ENCODE data around the gene MALRD1. TPM values are rescaled to one million over a fixed set of nuclear protein-coding genes. Genes with fewer than 3 reads are reported as not detected.

The MALRD1 gene
- total RNA-seq, 4 donors from 2014 or later = 58.6 to 357 (median 249) TPM

GRCh38 chr10:19689231-19689630 is 640.6 kb downstream of the MALRD1 start:
- no peaks in the 10 kb centered on the region for H3K4me1 ChIP-seq
- H3K27me3 ChIP-seq = no peaks in the 10 kb centered on the region
- no peak for TF ChIP-seq POLR2A (IDR thresholded peaks at IDR 0.05)
- TF ChIP-seq CTCF (IDR thresholded peaks at IDR 0.05) = no peak
- H3K36me3 ChIP-seq = peaks cover 0 to 6% (median 0%) of the 10 kb centered on the region in 3 donors
- no peak for DNase-seq
- H3K4me3 ChIP-seq = no peak overlapping the region
- H3K27ac ChIP-seq = no peak overlapping the region
- H3K9me3 ChIP-seq = no peaks in the 10 kb centered on the region

GRCh38 chr10:19699299-19699698 is 650.7 kb downstream of the MALRD1 start:
- Histone ChIP-seq H3K4me3 (no peak overlapping the region), H3K36me3 (peaks cover 0 to 23% (median 0%) of the 10 kb centered on the region in 3 donors), H3K27ac (no peak overlapping the region), H3K9me3 (no peaks in the 10 kb centered on the region), H3K4me1 (no peaks in the 10 kb centered on the region), H3K27me3 (no peaks in the 10 kb centered on the region)
- TF ChIP-seq POLR2A (IDR thresholded peaks at IDR 0.05) (no peak), CTCF (IDR thresholded peaks at IDR 0.05) (no peak)
- DNase-seq = no peak

- no peak overlapping the region for H3K4me3 ChIP-seq
- peaks cover 0 to 14% (median 0%) of the 10 kb centered on the region in 3 donors for H3K36me3 ChIP-seq
- no peak for TF ChIP-seq POLR2A (IDR thresholded peaks at IDR 0.05)
- no peak for TF ChIP-seq CTCF (IDR thresholded peaks at IDR 0.05)
- H3K9me3 ChIP-seq = no peaks in the 10 kb centered on the region
- no peak overlapping the region for H3K27ac ChIP-seq
- no peak for DNase-seq
- no peaks in the 10 kb centered on the region for H3K4me1 ChIP-seq
- no peaks in the 10 kb centered on the region for H3K27me3 ChIP-seq
These were observed 652.9 kb downstream of the MALRD1 start for GRCh38 chr10:19701427-19702052.

- no peaks in the 10 kb centered on the region for H3K4me1 ChIP-seq
- no peak for DNase-seq
- peaks cover 0 to 10% (median 0%) of the 10 kb centered on the region in 3 donors for H3K36me3 ChIP-seq
- H3K9me3 ChIP-seq = no peaks in the 10 kb centered on the region
- TF ChIP-seq POLR2A (IDR thresholded peaks at IDR 0.05) (no peak), CTCF (IDR thresholded peaks at IDR 0.05) (no peak)
- H3K4me3 ChIP-seq = no peak overlapping the region
- H3K27me3 ChIP-seq = no peaks in the 10 kb centered on the region
- no peak overlapping the region for H3K27ac ChIP-seq
These were observed 653.6 kb downstream of the MALRD1 start for GRCh38 chr10:19702215-19702614.

- Histone ChIP-seq H3K9me3 (no peaks in the 10 kb centered on the region), H3K27ac (no peak overlapping the region), H3K4me1 (no peaks in the 10 kb centered on the region), H3K4me3 (no peak overlapping the region), H3K36me3 (no peaks in the 10 kb centered on the region), H3K27me3 (no peaks in the 10 kb centered on the region)
- no peak for DNase-seq
- TF ChIP-seq POLR2A (IDR thresholded peaks at IDR 0.05) (no peak), CTCF (IDR thresholded peaks at IDR 0.05) (no peak)
These were observed 655.9 kb downstream of the MALRD1 start for GRCh38 chr10:19704544-19704943.

- no peaks in the 10 kb centered on the region for H3K4me1 ChIP-seq
- H3K9me3 ChIP-seq = no peaks in the 10 kb centered on the region
- no peak for DNase-seq
- no peak for TF ChIP-seq POLR2A (IDR thresholded peaks at IDR 0.05)
- TF ChIP-seq CTCF (IDR thresholded peaks at IDR 0.05) = no peak
- no peak overlapping the region for H3K4me3 ChIP-seq
- H3K27ac ChIP-seq = no peak overlapping the region
- no peaks in the 10 kb centered on the region for H3K36me3 ChIP-seq
- no peaks in the 10 kb centered on the region for H3K27me3 ChIP-seq
These were observed 656.6 kb downstream of the MALRD1 start for GRCh38 chr10:19705250-19705649.

Data from Peyer's patch (tissue), 4 donors.